CD4-positive, alpha-beta T cell treated with Interleukin-2 at 100 ng/mL for 4 hours (primary cell): Measurements from ENCODE around the gene TFPI.
"Not testable (repeated sequence)": the region's sequence is repeated elsewhere in the genome, so short reads cannot be mapped to it uniquely, and the experiment has no call there.

Experiments used
- DNase-seq: peaks from one replicate; pipeline ENCODE4 v3.0.0-alpha.2; 2020; ENCODE audit warnings: low spot score

The TFPI gene

DNA sequence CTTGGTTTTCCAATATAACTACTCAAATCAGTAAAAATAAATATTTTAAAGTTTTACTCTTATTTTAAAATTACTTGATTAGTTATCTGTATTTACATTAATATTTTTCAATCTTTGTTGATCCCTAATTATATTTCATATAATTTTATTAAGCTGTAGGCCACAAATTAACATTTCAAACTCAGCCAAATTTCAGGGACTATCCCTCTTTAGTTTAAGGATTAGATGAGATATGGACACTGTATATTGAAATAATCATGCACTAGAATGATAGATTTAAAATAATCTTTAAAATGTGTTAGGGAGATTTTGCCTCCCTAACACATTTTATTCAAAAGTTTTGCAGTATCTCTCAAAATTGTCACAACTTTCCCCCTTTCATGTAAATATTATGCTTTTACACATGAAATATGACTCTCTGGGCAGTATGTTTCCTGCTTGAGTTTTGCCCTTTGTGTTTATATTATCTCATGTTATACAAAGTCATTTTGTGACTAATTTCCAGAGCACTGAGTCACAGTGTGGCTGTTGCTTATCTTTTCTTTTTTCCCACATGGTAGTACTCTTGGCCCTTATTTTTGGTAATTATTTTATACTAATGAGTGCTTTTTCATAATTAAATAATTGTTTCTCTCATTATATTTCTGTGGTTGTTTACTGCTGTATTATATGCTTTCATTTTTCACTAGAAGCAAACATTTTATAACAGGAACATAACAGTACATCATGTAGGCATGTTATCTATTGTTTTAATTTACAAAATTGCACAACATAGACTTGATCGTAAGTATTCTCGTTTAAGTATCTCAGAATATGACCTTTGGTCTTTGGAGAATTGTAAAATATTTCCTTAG lies 1.2 kb downstream of the TFPI start:
- DNase-seq = no peak

DNA sequence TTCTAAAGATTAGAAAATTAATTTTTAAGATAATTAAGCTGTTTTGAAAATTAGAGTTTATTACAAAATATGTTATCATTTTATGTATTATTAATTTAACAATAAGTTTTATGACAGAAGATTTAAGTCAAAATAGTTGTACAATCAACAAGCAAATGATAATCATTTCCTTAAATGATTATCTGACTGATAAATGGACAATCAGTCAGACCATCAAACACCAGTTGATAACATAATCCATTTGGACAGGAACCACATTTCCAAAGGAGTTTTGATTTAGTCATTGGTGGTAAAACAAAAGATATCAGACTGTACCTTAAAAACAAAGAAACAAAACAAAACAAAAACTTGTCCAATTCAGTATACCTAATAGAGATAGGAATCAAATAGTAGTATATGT lies 1.9 kb downstream of the TFPI start:
- DNase-seq = no peak

DNA sequence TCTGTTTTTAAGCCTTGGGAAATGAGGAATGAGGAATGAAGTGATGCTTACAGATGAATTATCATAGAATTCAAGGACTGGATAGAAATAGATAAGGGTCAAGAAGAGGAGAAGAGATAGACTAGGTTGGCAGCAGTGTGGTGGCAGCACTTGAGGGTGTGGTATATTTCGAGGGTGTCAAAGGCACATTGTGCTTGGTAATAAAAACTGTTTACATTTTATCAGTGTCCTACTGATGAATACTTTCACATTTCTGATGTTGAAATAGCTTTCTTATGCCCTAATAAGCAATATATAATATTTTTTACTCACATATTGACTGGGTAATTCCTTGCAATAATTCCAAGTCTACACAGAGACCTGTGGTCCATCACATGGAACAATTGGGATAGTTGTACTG lies 3.4 kb downstream of the TFPI start:
- no peak for DNase-seq

DNA sequence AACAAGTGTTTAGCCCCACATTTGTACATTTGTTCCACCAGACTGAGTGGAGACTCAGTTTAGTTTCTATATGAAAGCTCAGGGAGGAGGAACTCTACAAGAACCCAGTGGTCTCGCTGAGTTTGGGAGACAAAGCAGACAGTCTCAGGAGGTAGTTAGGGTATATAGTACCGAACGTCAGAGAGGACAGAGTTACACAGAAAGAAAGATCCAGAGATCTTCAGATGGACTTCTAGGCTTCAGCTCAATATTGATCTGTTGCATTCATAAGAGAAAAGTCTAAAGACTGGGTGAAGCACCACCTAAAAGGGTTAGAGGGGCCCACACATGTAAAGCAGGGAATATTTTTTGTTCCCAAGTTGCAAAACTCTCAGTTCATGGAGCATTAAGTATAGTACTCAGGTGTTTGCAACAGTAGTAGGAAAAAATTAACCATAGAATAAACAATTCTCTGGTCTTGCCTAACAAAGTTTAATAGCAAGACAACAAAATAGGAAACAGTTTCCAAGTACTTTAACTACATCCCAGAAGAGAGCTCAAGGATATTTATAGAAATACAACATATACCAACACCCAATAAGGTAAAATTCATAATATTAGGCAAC lies 4.2 kb downstream of the TFPI start:
- no peak for DNase-seq

DNA sequence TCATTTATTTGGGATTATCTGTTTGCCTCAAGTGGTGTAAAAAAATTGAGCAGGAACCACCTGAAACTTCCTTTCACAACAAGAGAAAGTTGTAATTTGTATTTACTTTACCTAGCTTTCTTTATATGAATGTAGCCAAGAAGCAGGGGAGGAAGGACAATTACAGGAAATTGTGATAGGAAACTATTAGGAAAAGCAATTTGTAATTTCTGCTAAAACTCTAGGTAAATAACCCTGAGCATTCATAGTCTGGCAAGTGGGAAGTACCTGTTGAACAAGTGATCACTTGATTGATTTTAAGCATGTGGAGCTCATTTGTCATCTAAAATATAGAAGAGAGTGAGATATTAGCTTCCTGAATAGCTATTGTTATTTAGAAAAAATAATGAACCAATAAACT lies 5.0 kb downstream of the TFPI start:
- no peak for DNase-seq

DNA sequence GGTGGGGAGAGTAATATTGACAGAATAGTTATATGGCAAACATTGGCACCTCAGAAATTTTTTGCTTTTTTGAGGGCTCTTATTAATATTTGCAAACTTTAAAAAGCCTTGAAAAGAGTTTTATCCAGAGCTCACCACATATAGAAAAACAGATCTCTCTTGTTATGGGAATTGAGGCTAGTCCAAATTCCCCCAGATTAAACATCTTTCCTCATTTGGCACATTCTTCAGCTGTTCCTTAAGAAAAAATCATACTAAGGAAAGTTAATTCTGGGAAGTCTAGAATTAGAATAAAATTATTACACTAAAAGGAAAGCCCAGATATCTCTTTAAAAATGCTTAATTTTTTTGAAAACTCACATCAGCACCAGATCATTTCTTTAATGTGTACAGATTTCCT lies 5.6 kb downstream of the TFPI start:
- DNase-seq = no peak

DNA sequence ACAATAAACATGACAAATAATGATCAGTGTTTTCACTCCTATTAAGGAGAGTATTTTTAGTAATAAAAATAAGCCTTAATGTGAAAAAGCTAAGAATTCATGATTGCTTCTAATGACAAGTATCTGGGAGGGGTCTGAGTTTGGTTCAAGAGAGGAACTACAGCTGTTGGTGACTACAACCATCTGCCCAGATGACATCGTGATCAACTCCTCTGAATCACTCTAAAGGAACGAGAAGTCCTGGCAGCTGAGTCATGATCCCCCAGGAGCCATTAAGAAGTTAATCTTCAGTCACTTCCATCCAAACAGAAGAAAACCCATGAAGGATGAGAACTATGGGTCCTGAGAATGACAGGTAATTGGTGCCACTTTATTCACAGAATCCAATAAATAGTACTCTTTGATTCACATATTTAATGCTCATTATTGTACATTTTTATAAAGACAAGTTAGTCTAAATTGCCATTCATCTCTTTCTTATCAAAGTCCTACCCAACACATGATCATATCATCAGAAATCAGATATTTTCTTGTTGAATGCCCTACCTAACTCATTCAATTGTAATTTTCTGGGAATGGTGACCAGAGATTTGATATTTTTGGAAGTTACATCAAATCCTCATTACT lies 6.8 kb downstream of the TFPI start:
- no peak for DNase-seq

DNA sequence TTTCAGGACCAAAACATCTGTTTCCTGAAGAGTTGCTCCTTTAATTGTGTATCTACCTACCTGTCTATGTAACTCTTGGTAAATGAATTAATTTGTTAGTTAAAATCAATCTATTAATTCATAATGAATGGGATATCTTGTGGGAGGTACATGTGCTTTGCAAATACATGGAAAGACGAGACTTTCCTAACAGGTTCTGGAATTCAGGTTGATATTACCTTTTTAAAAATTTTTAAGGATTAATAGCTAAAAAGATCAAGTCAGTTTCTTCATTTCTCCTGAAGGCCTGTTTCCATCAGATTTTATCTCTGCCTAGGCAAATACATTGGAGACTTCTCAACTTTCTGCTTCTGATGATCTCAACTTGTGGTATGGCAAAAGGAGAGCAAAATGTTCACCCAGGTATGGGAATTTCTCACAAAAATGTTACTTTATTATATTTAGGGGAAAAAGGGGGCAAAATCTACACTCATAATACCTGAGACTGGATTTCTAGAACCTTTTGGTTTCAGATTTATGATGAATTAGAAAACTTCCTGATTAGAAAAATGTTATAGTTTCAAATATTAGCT lies 7.4 kb downstream of the TFPI start:
- DNase-seq = no peak

DNA sequence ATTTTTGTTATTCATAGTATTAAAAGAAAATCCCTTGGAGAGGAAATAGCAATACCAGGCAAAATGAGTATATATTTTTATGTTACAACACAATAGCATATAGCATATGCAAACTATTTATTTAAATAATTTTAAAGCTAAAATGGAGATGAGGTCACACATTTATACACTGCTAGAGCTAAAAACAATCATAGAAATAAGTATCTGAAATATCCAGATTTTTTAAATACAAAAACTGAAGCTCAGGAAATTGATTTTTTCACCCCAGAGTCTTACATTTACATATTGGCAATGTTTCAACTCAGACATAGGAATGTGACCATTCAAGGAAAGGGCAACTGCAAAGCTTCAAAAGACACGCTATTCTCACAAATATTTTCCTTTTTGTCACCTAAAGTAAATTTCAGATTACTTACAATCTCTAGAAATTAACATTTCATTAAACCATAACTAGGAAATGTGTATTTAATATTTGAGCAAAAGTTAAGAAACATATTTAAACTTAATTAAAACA lies 8.9 kb downstream of the TFPI start:
- DNase-seq = no peak

DNA sequence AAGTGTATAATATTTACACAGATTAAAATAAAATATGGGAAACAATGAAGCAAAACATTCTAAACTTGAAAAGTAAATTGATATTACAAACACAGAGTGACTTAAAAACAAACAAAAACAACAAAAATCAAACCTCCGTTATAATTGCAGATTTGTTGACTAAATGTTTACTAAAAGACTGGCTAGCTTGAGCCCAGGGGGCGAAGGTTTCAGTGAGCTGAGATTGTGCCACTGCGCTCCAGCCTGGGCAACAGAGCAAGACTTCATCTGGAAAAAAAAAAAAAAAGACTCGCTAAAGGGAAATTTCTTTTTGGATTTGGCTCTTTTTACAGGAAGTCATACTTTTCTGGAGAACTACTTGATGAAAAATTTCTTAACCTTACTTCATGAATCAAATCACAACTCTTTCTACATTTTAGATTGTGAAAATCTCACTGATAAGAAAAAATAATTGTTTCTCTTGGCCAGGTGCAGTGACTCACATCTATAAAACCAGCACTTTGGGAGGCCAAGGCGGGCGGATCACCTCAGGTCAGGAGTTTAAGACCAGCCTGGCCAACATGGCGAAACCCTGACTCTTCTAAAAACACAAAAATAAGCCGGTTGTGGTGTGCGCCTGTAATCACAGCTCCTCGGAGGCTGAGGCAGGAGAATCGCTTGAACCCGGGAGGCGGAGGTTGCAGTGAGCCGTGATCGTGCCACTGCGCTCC lies 9.7 kb downstream of the TFPI start:
- no peak for DNase-seq

DNA sequence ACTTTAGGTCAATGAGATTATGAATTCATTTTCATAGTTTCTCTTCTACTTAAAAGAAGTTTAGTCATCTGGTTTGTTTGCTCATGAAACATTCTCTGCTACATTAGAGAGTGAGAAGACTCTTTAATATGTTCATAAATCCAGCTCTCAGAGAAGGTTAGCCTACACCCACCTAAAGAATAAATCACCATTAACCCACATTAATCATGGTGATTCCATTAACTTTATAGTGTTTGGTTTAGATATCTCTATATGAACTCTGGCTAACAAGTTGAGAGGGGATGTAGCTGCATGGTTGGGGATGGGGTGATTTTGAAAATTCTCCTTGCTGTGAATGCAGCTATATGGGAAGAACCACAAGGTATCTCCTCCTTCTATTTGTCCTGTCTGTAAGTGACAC lies 10.7 kb downstream of the TFPI start:
- DNase-seq = no peak

DNA sequence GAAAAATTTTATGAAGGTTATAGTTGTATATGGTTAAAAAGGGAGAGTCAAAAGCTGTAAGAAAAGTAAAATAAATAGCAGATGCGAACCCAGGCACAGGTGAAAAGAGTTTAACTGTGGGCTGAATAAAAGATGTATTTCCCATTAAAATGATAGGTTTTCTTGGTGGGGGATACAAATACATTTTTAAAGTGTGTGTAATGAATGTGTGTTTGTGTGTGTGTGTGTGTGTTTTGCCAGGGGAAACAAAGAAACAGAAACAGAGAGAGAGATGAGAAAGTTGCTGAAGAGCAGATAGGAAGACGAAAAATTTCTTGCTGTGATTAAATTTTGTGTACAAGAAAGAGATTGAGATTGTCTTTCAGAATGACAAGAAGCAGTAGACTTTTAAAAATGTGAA lies 12.1 kb downstream of the TFPI start:
- no peak for DNase-seq

DNA sequence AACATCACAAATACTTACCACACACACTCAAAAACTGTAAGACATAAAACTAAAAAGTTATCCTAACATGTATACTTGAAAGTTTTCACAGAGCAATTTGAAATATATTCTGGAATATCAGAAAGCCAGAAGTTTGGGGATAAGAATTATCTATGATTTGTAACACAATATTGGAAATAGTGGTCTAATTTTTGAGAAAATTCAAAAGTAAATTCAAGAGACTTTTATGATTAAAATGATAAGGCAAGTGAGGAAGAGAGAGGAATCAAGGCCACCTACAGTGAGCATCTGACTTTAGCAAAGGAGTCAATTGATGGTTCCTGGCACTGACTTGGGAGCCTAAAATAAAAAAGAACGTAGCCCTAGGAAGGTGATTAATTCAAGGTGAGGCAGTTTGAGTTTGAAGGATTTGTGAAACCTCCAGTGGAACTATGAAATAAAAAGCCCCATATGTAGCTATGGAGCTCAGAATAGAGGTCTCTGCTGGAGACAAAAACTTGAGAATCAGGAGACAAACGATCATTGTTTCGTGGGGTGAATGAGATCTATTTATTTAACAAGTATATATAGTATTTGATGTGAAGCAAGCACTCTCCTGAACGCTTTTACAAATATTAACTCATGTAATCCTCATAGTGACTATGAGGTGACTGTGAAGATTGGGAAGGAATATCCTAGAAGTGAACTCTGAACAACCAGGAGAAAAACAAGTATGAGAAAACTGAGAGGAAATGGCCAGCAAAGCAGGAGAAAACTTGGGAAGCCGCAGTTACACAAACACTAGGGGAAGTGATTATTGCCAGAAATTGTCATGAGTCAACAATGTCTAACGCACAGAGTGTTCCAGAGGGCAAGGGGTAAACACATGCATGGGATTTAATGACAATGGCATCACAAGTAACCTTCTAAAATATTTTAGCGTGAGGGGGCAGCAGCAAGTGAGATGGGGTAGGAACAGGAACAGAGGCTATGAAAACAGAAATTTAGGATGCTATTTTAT lies 12.8 kb downstream of the TFPI start:
- no peak for DNase-seq

DNA sequence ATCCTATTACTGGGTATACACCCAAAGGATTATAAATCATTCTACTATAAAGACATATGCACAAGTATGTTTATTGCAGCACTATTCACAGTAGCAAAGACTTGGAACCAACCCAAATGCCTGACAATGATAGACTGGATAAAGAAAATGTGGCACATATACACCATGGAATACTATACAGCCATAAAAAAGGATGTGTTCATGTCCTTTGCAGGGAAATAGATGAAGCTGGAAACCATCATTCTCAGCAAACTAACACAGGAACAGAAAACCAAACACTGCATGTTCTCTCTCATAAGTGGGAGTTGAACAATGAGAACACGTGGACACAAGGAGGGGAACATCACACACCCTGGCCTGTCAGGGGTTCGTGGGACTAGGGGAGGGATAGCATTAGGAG lies 16.0 kb downstream of the TFPI start:
- DNase-seq = not testable (repeated sequence)

DNA sequence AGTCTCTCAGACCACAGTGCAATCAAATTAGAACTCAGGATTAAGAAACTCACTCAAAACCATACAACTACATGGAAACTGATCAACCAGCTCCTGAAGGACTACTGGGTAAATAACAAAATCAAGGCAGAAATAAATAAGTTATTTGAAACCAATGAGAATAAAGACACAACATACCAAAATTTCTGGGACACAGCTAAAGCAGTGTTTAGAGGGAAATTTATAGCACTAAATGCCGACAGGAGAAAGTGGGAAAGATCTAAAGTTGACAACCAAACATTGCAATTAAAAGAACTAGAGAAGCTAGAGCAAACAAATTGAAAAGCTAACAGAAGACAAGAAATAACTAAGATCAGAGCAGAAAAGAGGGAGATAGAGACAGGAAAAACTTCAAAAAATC lies 18.9 kb downstream of the TFPI start:
- not testable (repeated sequence) for DNase-seq

DNA sequence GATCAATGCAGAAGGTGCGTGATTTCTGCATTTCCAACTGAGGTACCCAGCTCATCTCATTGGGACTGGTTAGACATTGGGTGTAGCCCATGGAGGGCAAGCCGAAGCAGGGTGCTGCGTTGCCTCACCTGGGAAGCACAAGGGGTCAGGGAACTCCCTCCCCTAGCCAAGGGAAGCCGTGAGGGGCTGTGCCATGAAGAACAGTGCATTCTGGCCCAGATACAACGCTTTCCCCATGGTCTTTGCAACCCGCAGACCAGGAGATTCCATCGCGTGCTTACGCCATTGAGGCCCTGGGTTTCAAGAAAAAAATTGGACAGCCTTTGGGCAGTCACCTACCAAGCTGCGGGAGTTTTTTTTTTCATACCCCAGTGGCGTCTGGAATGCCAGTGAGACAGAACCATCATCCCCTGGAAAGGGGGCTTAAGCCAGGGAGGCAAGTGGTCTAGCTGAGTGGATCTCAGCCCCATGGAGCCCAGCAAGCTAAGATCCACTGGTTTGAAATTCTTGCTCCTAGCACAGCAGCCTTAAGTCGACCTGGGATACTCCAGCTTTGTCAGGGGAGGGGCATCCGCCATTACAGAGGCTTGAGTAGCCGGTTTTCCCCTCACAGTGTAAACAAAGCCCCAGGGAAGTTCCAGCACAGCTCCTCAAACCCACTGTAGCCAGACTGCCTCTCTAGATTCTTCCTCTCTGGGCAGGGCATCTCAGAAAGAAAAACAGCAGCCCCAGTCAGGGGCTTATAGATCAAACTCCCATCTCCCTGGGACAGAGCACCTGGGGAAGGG lies 21.7 kb downstream of the TFPI start:
- DNase-seq = no peak

DNA sequence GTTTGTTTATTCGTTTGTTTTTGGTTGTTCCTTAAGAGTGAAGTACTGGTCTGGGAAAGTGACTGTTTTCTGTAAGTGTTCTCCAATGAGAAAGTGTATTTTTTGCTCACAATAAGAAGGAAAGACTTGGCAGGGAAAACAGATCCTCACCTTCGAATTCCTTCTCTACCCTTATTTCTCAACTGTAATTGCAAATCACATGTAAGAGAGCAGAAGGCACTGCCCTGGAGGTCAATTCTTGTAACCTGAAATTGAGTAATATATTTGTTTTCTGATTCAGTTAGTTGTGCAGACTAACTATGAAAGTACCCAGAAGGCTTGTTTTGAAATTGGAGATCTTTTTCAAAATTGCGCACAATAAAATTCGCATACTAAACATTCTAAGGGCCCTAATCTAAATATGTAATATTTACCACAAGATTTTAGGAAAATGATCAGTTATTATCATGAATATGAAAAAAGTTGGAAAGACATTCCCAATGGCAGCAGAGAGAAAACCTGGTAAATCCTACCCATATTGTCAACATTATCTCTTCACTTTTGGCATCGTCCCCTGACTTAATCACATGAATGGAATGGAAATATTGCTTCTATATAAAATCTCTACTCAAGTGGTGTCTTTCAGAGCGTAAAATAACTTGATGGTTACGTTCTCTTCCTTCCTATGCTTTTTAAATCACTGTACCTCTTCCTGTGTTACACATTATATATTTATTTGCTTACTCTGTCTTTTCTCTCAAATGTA lies 24.1 kb downstream of the TFPI start:
- no peak for DNase-seq

DNA sequence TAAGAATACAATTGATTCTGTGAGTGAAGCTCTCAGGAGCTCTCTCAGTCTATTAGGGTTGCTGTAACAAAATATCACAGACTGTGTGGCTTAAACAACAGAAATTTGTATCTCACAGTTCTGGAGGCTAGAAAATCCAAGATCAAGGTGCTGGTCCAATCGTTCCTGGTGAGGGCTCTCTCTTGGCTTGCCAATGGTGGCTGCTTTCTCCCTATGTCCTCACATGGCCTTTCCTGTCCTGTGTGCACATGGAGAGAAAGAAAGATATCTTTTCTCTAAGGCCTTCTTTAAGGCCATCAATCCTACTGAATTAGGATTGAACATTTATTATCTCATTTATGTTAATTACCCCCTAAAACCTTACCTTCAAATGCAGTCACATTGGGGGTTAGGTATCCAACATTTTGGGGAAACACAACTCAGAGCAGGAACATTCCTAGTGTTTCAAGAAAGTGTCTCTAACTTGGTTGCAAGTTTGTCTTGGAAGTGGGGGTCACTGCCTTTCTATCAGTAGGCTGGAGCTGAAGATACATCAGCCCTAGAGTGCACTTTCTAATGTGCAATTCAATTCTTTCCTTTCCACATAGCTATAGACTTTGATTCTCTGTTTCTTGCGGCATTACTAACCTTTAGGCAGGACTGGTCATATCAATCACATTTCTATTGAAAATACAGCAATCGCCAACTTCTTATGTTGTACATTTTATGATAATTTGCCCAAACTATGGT lies 24.8 kb downstream of the TFPI start:
- no peak for DNase-seq

DNA sequence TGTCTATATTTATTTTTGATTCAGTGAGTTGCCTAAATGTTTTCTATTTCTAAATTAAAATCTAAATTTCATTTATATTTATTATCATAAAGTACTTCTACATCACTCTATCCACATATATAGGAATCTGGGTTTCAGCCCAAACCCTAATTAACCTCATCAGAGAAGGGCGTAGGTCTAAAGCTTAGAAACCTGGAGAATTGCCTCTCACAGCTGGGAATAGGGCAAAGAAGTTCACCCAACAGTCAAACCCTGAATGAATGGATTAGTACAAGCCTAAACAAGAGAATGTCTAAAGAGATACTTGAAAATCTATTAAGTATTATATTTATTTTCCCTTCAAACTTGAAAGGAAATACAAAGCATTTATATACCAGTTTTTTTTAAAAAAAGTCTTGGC lies 26.2 kb downstream of the TFPI start:
- no peak for DNase-seq
